Germinal center (tissue), 1 donor: ENCODE data around the gene PGLYRP4.

Experiments used
- DNase-seq: peaks from one replicate; pipeline ENCODE4 v3.0.0; 2012; ENCODE audit warnings: mixed read lengths, low spot score

Gene PGLYRP4, protein sequence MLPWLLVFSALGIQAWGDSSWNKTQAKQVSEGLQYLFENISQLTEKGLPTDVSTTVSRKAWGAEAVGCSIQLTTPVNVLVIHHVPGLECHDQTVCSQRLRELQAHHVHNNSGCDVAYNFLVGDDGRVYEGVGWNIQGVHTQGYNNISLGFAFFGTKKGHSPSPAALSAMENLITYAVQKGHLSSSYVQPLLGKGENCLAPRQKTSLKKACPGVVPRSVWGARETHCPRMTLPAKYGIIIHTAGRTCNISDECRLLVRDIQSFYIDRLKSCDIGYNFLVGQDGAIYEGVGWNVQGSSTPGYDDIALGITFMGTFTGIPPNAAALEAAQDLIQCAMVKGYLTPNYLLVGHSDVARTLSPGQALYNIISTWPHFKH

DNA sequence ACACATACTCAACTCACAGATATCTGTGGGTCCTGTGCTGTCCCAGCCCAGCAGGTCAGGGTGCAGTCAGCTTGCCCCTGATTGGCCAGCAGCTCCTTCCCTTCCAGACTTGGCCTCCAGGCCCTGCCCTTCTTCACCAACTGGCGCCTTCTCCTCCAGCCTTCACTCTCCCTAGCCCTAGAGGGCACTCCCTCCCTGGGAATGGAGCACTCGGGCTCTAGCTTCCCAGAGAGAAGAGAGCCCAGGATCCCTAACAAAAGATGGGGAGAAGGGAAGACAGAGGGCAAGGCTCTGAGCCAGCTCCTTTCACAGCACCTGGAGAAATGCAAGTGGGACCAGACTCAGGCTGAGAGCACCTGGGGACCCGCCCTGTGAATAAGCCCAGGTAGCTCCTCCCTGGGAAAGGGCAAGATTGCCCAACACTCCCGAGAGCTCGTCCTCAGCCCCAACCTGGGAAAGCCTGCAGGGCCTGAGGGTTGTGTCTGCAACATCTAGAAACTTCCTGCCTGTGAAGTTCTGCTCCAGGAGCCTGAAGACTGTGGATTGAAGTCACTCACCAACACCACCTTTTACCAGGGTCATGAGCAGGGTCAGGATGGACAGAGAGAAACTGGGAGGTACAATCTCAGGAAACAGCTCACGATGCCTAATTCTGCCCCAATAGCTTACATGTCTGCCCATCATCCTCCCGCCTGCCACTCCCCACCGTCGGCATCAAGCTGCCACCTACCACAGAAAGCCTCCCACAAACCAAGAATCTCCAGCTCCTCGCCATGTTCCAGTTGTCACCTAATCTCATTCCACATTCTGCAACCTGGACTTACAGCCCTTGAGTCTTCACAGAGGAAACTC is at the start of gene PGLYRP4:
PGLYRP4 (minus strand) TSS at position 331 of the 852 bp plus-strand sequence. CDS start 909 bp downstream, outside the sequence.
- DNase-seq: no peak

DNA sequence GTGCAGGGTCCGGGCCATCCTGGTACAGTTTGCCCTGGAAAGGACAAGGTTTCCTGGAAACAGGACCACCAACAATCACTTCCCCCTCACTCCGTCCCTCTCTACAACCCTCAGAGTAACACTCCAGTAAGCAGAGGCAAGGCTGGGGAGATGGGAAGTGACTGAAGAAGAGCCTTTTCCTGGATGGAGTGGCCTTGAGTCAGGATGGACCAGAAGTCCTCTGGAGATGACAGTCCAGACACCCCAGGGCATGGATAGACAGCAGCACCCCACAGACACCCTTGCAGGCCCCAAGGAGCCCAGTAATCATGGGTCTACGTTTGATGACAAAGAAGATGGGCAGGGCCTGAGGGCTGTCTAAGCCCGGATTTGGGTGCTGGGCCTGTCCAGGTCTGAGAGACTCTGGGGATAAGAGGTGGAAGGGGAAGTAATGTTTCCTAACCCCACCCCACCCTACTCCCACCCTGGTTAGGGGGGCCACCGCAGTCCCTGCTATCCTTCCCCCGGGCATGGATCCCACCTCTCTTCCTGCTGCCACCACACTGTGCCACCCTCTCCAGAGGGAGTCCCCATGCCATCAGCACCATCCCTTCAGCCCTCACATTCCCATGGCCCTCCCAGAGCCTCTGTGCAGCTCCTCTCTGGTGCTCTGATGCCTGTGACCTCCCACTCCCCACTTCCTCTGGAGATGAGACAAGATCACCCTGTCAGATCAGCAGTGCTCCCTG is 49.4 kb upstream of the PGLYRP4 start:
- DNase-seq: no peak

DNA sequence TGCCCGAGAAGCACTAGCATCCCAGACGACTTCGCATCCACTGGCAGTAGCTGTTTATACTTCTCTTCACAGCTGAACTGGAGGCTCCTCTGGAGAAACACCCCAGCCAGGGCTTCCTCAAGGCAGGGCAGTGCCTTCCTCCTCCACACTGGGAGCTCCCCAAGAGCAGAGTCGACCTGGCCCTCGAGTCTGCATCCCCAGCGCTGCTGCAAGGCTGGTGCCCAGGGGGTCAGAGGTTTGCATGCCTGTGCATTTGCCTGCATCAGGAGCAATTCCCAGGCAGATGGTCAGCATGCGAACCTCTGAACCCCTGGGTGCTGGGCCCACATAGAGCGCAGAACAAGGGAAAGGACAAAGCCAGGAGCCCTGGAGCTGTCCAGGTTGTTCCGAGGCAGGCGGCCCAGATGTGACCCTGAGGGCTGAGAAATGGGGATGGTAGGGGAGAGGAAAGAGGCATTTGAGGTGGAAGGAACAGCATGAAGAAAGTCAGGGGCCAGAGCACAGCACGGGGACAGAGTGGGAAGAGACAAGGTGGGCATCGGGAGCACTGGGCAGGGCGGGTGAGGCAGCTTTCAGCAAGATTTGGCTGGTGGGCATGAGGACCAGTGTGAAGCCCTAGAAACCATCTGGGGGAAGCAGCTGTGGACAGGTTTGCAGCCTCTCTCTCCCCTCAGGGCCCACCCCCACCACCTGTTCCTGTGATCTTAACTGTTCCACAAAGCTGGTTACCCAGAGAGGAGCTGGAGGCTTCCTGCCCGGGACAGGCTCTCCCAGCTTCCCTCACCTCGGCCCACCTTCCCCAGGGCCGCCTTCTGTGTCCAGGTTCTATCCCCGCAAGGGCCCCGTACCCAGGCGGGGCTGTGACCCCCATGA is 48.6 kb upstream of the PGLYRP4 start:
- no peak for DNase-seq

DNA sequence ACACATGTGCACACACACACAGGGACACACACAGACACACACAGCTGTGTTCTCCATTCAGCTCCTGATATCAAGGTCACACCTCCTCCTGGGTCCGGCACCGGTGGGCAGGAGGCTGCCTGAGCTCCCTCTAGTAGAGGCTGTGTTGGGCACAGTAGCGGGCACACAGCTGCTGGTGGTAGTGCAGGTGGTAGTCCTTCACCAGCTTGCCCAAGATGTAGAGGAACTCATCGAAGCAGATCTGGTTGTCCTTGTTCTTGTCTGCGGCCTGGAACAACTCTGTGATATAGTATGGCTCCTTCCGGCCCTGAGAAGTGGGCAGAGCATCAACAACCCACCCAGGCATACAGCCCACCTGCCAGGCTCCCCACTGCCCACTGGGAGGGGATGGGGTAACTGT is 47.8 kb upstream of the PGLYRP4 start:
- DNase-seq: no peak

DNA sequence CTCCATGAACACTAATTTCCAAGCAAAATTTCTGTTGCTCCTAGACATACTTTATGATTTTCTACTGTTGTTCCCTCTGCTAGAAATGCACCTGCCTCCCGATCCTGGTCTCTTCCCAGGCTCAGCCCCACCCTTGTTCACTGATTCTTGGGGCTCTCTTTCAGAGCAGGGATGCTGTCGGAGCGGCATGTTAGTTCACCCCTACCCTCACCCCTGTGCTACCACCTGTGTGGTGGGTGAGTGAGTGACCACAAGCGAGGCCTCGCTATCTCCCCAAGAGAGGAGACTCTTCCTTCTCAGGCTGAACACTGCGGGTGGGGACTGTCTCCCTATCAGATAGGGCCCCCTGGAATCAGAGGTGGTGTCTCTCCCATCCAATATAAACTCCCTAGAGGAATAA is 47.1 kb upstream of the PGLYRP4 start:
- no peak for DNase-seq

DNA sequence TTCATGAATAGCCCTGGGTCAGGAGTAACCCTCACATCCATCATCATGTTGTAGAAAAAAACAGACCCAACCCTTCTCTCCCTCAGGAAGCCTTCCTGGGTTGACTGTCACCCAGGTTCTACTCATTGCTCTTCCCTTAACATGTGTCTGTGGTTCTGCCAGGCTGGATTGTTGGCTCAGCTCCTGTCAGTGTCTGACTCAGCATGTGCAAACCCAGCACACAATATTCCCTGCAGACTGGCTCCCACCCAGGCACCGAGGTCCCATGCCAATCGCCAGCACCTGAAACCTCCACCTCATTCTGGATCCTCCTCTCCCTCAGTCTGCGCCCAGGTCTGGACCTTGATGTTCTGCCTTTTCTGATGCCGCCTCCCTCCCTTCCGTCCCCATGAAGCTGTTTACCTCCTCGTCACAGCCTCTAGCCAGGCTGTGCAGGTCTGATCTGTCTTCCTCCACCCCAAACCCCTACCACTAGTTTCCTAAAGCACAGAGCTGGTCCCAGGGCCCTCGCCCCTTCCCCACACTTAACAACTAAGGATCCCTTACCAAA is 46.6 kb upstream of the PGLYRP4 start:
- no peak for DNase-seq

DNA sequence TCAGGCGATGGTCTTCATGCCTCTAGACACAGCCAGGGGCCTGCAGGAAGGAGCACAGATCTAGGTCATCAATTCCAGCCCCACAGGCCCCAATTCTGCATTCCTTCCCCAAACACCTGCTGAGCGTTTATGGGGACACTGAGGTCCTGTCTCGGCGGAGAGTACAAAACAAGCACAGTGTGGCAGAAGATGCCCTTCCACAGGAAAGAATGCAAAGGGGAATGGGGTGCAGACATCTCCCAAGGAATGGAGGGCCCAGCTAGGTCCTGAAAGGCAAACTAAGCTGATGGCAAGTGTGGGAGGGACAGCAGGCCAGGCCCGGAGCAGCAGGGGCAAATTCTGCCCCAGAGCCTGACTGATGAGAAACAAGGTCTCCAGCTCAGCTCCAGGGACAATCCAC is 45.8 kb upstream of the PGLYRP4 start:
- DNase-seq: no peak

DNA sequence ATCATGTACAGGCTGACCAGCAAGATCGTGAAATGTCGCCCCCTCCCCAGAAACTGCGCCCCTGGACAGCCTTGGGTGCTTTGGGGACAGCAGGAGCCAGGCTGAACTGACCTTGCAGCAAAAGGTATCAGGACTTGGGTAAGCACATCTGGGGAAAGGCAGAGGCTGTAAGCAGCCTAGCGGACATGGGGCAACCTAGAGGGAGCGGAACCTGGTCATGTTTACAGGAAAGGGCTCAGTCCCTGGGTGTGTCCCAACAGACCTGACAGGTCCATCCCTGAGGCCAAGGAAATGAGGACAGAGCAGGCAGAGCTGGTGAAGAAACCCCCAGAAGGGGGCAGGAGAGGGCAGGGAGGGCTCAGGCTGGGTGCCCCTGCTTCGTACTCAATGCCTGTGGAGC is 45.3 kb upstream of the PGLYRP4 start:
- no peak for DNase-seq

DNA sequence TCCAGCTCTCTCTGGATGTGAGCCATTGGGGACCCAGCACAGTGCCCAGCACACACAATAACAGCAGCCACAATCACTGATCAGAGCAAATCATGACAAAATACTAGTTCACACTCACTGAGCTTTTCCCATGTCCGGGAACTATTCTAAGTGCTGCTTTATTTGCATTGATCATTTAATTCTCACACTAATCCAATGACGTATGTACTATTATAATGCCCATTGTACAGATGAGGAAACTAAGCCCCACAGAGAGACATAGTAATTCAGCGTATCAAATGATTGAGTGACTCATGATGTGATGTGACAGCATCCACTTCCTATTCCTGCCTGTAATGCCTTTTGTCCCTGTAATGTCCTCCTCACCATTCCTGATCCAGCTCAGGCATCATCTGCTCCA is 44.2 kb upstream of the PGLYRP4 start:
- DNase-seq: no peak

DNA sequence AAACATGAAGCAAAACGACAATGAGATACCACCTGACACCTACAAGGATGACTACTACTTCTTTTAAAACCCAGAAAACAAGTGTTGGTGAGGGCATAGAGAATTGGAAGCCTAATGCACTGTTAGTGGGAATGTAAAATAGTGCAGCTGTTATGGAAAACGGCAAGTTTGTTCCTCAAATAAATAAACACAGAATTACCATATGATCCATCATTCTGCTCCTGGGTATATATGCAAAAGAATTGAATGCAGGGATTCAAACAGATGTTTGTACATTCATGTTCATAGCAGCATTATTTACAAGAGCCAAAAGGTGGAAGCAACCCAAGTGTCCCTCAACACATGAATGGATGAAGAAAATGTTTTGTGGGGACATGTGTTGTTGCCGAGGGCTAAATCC is 43.6 kb upstream of the PGLYRP4 start:
- no peak for DNase-seq

DNA sequence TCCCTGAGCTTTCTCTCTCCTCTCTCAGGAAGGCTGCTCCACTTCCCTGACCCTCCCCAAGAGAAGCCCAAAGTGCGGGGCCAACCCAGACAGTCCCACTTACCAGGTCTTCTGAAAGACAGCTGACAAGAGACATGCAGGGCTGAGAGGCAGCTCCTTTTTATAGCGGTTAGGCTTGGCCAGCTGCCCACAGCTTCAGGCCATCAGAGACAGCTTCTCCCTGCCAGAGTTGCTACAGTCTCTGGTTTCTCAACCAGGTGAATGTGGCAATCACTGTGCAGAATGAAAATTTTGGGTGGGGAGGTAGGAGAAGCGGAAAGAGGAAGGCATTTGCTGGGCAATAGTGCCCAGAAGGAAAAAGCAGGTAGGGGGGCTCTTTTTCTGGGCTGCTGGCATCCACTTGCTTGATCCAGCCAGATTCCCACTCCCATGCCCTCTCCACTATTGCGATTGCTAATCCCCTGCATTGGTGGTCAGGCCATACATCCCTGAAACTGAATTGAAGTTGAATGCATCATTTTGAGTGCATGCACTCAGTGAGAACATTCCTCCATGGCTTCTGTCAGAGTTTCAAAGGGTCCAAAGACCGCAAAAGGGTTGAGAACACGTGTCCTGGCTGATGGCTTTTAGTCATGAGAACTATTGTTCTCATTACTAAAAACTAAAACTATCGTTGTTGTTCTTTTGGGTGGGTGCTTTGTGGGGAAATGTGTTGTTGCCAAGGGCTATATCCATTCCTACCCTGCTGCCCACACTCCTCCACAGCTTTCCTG is 42.5 kb upstream of the PGLYRP4 start, which contains the start of gene S100A8:
S100A8 (minus strand) TSS at position 136 of the 773 bp plus-strand sequence. CDS start 538 bp downstream, outside the sequence.
- DNase-seq: no peak

DNA sequence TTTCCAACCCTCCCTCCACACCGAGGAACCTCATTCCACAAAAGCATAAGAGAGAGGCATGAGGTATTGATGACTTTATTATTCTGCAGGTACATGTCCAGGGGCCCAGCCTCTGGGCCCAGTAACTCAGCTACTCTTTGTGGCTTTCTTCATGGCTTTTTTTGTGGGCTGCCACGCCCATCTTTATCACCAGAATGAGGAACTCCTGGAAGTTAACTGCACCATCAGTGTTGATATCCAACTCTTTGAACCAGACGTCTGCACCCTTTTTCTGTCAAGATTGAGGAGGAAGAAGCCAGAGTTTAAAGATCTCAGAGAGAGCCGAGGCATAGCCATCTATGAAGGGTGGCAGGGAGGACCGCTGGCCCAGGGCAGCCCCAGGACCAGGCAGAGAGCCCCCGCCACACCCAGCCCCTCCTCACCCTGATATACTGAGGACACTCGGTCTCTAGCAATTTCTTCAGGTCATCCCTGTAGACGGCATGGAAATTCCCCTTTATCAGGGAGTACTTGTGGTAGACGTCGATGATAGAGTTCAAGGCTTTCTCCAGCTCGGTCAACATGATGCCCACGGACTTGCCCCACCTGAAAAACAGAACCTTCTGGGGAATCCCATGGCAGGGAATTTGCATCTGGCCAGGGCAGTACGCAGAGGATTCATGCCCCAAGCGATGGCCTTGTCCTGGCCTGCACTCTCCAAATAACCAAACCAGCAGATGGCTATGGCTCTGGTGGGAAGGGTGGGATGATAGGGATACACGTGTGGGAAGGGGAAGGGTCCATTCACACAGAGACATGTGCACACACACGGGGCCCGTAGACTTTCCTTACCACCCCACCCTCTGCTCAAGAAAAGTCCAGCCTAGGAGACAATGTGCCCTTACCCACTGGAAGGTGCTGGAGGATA is 41.6 kb upstream of the PGLYRP4 start:
- DNase-seq: no peak

DNA sequence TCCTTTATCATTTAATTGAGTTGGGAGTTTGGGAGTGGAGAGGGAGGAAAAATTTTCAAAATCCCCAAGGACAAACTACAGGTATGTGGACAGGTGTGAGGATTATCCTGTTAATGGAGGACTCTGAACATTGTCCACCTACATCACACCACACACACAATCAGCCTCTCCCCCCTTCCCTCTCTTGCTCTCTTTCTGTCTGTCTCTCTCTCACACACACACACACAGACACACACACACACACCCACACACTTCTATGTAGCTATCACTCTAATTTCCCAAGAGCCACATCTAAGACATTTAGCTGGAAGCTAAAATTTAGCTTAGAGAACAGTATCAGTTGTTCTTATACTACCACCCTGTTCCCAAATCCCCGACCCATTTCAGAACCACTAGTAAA is 40.8 kb upstream of the PGLYRP4 start:
- no peak for DNase-seq

DNA sequence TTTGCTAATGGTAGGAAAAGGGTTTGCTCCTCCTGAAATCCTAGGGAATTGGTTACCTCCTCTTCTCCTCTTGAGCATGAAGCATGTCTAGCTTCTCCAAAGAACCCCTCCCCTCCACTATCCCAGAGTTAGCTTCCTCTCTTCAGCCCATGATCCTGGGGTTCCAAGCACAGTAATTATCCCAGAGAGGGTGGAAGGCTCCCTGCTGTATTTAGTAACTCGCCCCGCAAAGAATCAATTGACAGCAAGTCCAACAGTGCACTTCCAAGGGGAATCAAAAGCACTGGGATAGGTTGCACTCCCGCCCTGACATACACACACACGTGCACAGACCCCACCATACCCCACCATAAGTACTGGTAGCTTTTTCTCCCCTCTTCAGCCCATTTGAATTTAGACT is 39.1 kb upstream of the PGLYRP4 start:
- no peak for DNase-seq

DNA sequence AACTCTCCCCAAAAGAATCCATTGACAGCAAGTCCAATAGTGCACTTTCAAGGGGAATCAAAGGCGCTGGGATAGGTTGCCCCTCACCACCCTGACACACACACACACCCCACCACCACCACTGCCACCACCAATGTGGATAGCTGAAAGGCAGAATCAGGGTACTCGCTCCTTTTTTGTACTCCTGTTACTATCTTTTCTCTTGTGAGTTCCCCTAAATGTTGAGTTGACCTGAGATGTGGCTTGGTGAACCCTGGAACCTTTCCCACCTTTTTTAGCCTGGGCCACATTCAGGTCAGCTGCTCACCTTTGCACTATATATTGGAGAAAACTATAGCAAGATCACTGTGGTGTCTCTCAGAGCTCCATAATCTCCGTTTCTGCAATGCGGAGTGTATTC is 38.4 kb upstream of the PGLYRP4 start:
- no peak for DNase-seq

DNA sequence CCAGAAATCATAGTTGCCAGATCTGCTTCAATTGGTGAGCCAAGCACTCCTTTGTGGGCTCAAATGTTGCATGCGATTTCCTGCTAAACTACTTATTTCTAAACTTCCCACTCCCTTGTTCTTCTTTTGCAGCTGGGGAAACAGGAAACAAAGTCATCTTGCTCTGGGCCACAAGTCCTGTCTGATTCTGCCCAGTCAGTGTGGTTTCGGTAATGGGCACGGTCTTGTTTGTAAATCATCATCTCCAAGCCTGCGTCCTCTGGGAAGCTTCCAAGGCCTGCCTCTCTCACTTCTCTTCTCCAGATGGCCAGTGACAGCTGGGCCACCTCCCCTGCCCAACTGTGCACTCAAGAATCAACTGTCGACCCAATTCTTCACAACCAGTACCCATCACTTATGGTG is 37.9 kb upstream of the PGLYRP4 start:
- DNase-seq: no peak

DNA sequence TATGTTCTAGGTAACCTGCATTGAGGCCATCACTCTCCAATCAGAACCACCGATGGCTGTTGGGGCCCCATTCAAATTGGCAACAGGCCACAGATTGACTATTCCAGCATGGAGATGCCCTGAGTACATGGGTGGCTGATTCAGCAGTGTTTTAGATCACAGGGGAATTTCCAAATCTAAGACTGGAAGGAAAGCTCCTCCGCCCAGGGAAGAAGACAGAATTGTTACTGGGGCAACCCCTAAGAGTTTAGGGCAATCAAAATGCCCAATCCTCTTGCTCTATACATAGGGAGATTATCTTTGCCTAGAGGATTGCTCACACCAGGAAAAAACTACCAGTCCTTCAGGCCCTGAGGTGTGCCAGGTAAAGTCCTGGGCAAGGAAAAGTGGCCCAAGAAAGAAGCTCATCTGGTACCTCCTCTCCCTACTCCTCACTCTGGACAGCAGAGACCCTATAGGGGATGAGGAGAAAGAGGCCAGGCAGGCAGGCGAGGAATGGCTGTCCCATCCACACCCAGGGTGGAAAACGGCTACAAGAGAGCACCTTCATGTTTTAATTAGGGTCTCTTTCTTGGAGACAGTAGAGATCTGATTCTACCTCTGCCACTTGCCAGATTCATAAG is 36.4 kb upstream of the PGLYRP4 start:
- DNase-seq: no peak

DNA sequence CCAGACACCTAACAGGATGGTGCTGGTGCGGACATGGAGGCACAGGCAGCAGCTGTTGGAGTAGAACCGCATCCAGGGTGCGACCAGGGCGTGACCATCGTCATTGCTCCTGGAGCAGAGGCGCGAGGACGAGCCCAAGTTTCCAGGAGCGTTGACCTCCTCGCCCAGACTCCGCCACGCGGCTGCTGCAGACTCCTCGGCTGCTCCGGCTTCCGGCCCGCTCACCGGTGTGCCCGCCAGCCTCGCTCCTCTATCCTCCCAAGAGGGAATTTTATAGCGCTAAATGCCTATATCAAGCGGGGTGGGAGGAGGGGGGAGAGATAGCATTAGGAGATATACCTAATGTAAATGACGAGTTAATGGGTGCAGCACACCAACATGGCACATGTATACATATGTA is 32.1 kb upstream of the PGLYRP4 start:
- no peak for DNase-seq

DNA sequence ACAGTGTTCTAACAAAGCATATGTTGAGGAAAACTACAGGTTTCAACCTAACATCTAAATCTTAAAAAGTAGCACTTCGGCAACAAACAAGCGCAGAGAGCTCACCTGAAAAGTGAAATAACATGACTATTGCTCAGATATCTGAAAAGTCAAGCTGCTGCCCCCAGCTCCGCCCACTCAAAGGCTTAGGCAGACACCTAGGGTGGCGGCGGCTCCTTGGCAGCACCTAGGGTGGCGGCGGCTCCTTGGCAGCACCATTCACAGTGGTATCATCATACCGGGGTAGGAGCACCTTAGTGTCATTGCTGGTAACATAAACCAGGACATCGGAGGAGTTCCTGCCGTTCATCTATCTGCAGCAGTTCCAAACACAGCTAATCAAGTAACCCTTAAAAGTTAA is 30.9 kb upstream of the PGLYRP4 start:
- DNase-seq: no peak
